ENCODE measurements around the gene AGTPBP1.
A peak's percentile ranks its signal among the peaks of the same experiment; 100 is the strongest.

AGTPBP1 gene

DNA sequence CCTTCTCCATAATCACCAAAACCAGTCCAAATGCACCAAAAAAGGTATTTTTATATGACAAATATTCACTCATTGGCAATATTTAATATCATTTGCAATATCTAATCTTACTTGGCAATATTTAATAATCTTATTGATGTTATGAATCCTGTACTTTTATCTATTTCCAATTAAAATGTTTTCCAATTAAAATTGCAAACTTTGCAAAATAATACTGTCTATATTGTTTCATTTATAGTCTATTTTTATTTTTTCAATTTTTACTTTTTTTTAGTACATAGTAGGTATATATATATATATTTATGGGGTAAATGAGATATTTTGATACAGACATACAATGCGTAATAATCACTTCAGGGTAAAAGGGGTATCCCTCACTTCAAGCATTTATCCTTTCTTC, 109.9 kb downstream of the AGTPBP1 start:
- Mint-ChIP-seq H3K36me3 (ENCODE audit: low read depth) (peaks cover 29% of the 10 kb centered on the region), H3K27me3 (ENCODE audit: low read depth, poor library complexity) (peaks cover 3% of the 10 kb centered on the region), H3K9me3 (no peaks in the 10 kb centered on the region), H3K4me1 (peaks cover 4% of the 10 kb centered on the region), H3K4me3 (no peak overlapping the region), H3K27ac (no peak overlapping the region)
- no peak for DNase-seq
- TF ChIP-seq, protein P1, sequence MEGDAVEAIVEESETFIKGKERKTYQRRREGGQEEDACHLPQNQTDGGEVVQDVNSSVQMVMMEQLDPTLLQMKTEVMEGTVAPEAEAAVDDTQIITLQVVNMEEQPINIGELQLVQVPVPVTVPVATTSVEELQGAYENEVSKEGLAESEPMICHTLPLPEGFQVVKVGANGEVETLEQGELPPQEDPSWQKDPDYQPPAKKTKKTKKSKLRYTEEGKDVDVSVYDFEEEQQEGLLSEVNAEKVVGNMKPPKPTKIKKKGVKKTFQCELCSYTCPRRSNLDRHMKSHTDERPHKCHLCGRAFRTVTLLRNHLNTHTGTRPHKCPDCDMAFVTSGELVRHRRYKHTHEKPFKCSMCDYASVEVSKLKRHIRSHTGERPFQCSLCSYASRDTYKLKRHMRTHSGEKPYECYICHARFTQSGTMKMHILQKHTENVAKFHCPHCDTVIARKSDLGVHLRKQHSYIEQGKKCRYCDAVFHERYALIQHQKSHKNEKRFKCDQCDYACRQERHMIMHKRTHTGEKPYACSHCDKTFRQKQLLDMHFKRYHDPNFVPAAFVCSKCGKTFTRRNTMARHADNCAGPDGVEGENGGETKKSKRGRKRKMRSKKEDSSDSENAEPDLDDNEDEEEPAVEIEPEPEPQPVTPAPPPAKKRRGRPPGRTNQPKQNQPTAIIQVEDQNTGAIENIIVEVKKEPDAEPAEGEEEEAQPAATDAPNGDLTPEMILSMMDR (IDR thresholded peaks at IDR 0.05): no peak

DNA sequence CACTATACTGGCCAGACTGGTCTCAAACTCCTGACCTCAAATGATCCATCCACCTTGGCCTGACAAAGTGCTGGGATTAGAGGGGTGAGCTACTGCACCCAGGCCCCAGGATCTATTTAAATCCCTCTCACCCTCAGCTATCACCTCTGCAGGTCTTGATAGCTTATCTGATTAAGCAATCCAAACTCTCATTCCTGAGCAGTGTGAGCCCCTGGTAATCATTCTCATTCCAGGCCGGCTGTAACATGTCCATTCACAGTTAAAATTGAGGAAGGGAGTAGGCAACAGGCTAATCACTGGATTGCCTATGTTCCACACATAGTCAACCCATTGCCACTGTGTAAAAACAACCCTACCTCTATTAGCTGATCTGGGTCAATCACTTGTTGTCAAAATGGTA, 111.1 kb downstream of the AGTPBP1 start:
- H3K4me3 Mint-ChIP-seq: no peak overlapping the region
- TF ChIP-seq, protein P1 (IDR thresholded peaks at IDR 0.05): no peak
- no peaks in the 10 kb centered on the region for H3K27me3 Mint-ChIP-seq (ENCODE audit: low read depth, poor library complexity)
- DNase-seq: no peak
- peaks cover 4% of the 10 kb centered on the region for H3K4me1 Mint-ChIP-seq
- H3K27ac Mint-ChIP-seq: no peak overlapping the region
- peaks cover 18% of the 10 kb centered on the region for H3K36me3 Mint-ChIP-seq (ENCODE audit: low read depth)
- H3K9me3 Mint-ChIP-seq: no peaks in the 10 kb centered on the region

DNA sequence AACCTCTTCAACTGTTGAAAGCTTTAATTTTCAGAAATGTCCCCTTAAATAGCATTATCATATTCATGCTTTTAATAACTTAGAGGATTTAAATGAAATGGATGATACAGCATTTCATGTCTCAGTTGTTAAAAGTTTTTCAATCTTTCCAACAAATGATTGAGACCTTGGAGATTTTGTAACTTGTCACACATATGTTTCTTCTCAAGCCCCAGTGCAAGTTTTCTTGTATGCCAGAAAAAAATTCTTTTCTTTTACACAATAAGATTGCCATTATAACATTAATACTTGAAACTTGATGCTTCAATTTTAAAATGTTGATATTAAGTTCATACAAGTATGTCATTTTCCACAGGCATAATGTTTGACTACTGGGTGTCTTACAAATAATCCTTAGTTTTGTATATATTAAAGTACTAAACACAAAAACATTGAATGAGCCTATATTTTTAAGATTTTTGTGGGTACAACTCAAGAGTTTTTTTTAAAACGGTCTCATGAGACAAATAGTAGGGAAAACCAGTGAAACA, 124.5 kb downstream of the AGTPBP1 start:
- Mint-ChIP-seq H3K4me1 (no peaks in the 10 kb centered on the region), H3K27me3 (ENCODE audit: low read depth, poor library complexity) (no peaks in the 10 kb centered on the region), H3K27ac (no peak overlapping the region), H3K4me3 (no peak overlapping the region), H3K9me3 (no peaks in the 10 kb centered on the region), H3K36me3 (ENCODE audit: low read depth) (peaks cover 21% of the 10 kb centered on the region)
- TF ChIP-seq, protein P1 (IDR thresholded peaks at IDR 0.05): no peak
- DNase-seq: no peak

DNA sequence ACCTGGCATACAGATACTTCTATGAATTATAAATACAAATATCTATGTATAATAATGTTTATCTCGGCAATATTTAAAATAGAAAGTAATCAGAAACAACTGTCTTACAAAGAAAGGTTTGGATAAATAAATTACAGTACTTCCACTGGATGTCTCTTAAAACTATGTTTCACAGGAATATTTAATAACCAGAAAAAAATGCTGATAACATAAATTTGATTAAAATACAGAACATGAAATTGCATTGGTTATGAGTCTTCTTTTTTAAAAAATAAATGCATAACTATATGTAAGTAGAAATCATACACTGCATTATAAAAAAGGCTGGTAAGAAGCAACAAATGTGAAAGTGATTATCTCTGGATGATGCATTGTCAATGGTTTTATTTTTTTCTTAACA, 126.0 kb downstream of the AGTPBP1 start:
- Mint-ChIP-seq H3K4me3 (no peak overlapping the region), H3K9me3 (no peaks in the 10 kb centered on the region), H3K4me1 (peaks cover under 1% of the 10 kb centered on the region), H3K36me3 (ENCODE audit: low read depth) (peaks cover 20% of the 10 kb centered on the region), H3K27me3 (ENCODE audit: low read depth, poor library complexity) (no peaks in the 10 kb centered on the region), H3K27ac (no peak overlapping the region)
- TF ChIP-seq, protein P1 (IDR thresholded peaks at IDR 0.05): no peak
- no peak for DNase-seq

DNA sequence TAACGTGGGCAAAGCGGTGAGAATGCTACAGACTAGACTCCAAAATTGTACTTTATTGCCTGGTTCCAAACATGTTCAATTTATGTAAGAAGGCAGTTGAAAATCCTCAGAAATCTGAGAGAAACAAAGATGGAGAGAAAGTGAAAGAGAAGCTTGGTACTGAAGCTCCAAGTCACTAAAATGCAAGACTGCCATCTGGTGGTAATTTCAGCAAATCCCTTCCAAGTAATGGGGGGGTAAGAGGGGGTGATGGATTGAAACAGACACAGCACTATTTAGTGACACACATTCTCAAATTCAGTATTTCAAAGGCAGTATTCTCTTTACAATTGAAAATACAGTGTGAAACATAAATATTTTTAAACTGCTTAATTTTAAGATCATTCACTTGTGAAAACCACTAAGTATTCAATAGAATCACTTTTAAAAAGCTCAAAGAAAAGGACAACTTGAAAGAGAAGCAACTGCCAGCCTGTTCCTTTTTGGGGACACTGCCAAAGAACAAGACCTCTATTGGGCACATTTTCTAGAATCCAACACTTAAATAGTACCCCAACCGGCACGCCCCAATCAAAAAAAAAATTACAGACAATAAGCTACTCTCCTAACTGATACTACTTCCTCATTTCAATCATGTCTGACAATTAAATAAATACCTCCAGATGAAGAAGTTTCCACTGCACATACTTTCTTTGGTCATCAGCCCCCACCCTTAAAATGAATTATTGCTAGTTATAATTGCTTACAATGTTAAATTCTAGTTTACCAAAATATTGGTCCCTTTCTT, 131.5 kb downstream of the AGTPBP1 start:
- Mint-ChIP-seq H3K4me3 (no peak overlapping the region), H3K9me3 (no peaks in the 10 kb centered on the region), H3K4me1 (peaks cover 15% of the 10 kb centered on the region), H3K36me3 (ENCODE audit: low read depth) (peaks cover 5% of the 10 kb centered on the region), H3K27me3 (ENCODE audit: low read depth, poor library complexity) (no peaks in the 10 kb centered on the region), H3K27ac (peak overlapping the region; percentile 43)
- DNase-seq: peak; percentile 48
- TF ChIP-seq, protein P1 (IDR thresholded peaks at IDR 0.05): peak; percentile 81

DNA sequence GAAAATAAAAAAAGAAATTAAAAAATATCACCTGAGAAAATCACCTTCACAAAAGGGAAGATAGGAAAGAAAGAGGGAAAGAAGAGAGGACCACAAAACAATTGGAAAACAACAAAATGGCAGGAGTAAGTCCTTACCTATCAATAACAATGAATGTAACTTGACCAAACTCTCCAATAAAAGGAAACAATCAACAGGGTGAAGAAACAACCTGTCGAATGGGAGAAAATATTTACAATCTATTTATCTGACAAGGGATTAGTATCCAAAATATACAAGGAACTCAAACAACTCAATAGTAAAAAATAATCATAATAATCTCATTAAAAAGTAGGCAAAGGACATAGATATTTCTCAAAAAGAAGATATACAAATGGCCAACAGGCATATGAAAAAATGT, 135.8 kb downstream of the AGTPBP1 start:
- H3K9me3 Mint-ChIP-seq: peaks cover 8% of the 10 kb centered on the region
- H3K4me1 Mint-ChIP-seq: peaks cover 15% of the 10 kb centered on the region
- TF ChIP-seq, protein P1 (IDR thresholded peaks at IDR 0.05): no peak
- no peak overlapping the region for H3K27ac Mint-ChIP-seq
- DNase-seq: no peak
- no peaks in the 10 kb centered on the region for H3K27me3 Mint-ChIP-seq (ENCODE audit: low read depth, poor library complexity)
- no peak overlapping the region for H3K4me3 Mint-ChIP-seq
- H3K36me3 Mint-ChIP-seq (ENCODE audit: low read depth): peaks cover 36% of the 10 kb centered on the region
